Renal pelvis (tissue), 4 donors: Measurements from ENCODE around the gene MESP1. TPM values are rescaled to one million over a fixed set of nuclear protein-coding genes. Genes with fewer than 3 reads are reported as not detected.

Experiments used
- DNase-seq: peaks from one replicate; pipeline ENCODE4 v3.0.0-alpha.2; 2013
- polyA plus RNA-seq, 3 donors: library from polyadenylated mRNA; unstranded; fragments of 120-200 nt; gene quantifications; one replicate each; pipeline ENCODE4 v1.2.1, GENCODE V29; 2013; ENCODE audit not compliant: insufficient read length in 3 of 3

Gene MESP1
- polyA plus RNA-seq, 3 donors: 1.3 to 2.0 (median 1.8) TPM

- DNase-seq: no peak
Measured at GRCh38 chr15:89731275-89731674, 19.8 kb downstream of the MESP1 start.

GRCh38 chr15:89728254-89728653 lies 22.8 kb downstream of the MESP1 start:
- peak; percentile 30 for DNase-seq

- no peak for DNase-seq
Measured at GRCh38 chr15:89725064-89725463, 26.0 kb downstream of the MESP1 start.

- no peak for DNase-seq
Measured at GRCh38 chr15:89724621-89725020, 26.4 kb downstream of the MESP1 start.

GRCh38 chr15:89723031-89723430 lies 28.0 kb downstream of the MESP1 start:
- DNase-seq: no peak

- no peak for DNase-seq
Measured at GRCh38 chr15:89714775-89715174, 36.3 kb downstream of the MESP1 start.

- no peak for DNase-seq
Measured at GRCh38 chr15:89707577-89707976, 43.5 kb downstream of the MESP1 start.

- DNase-seq: no peak
Measured at GRCh38 chr15:89704411-89704810, 46.6 kb downstream of the MESP1 start.

Other genes with a start within 250 kb of the MESP1 start
- gene TICRR, start 175.8 kb downstream of the MESP1 start, polyA plus RNA-seq: 10 to 100 TPM in 2 of 3 donors, 1 to 10 TPM in 1; 9.1 to 13.6 (median 12.4) TPM
- 10 to 100 TPM; 13.0 to 17.1 (median 14.1) TPM for gene KIF7, start 95.8 kb downstream of the MESP1 start, polyA plus RNA-seq
- gene PLIN1, start 71.9 kb downstream of the MESP1 start, polyA plus RNA-seq: 1 to 10 TPM in 2 of 3 donors, under 1 TPM in 1; 0.97 to 1.4 (median 1.3) TPM
- 10 to 100 TPM; 17.3 to 20.6 (median 19.8) TPM for gene PEX11A, start 60.5 kb downstream of the MESP1 start, polyA plus RNA-seq
- gene WDR93, start 60.4 kb downstream of the MESP1 start, polyA plus RNA-seq: 1 to 10 TPM; 2.4 to 4.0 (median 3.4) TPM
- under 1 TPM; 0.44 to 0.49 (median 0.47) TPM for gene MESP2, start 25.1 kb upstream of the MESP1 start, polyA plus RNA-seq
- gene ANPEP, start 63.6 kb upstream of the MESP1 start, polyA plus RNA-seq: 100 to 1,000 TPM; 110 to 123 (median 121) TPM
- 10 to 100 TPM; 29.8 to 44.9 (median 44.1) TPM for gene AP3S2, start 142.7 kb upstream of the MESP1 start, polyA plus RNA-seq
- 10 to 100 TPM; 25.7 to 31.6 (median 31.1) TPM for gene ARPIN, start 161.7 kb upstream of the MESP1 start, polyA plus RNA-seq